Breast epithelium (tissue), 3 donors: ENCODE results near the gene AKR7A2.

ENCODE experiments used
- CTCF ChIP-seq, 3 donors: fragments of 450-650 bp; IDR thresholded peaks; one replicate each; pipeline ENCODE4 v1.5.1; 2016 to 2017; ENCODE audit warnings: antibody characterized with exemption in 3 of 3, mild to moderate bottlenecking in 3 of 3, moderate library complexity in 3 of 3
- POLR2A ChIP-seq: fragments of 450-650 bp; IDR thresholded peaks from one replicate; pipeline ENCODE4 v1.6.1; 2016; ENCODE audit warnings: antibody characterized with exemption, mild to moderate bottlenecking, moderate library complexity
- POLR2AphosphoS5 ChIP-seq, 3 donors: sonication (generic); formaldehyde crosslinking; IDR thresholded peaks; one replicate each; pipeline ENCODE4 v1.6.1; 2017; ENCODE audit warnings: antibody characterized with exemption in 3 of 3

GRCh38 chr1:19357299-19357986 is 45.5 kb upstream of the AKR7A2 start:
- TF ChIP-seq CTCF (IDR thresholded peaks at IDR 0.05) (no peak), POLR2A (no peak), POLR2AphosphoS5 (IDR thresholded peaks at IDR 0.05) (no peak)
